CD4-positive, alpha-beta T cell (primary cell): ENCODE data around the gene SOS1. TPM values are rescaled to one million over a fixed set of nuclear protein-coding genes. Genes with fewer than 3 reads are reported as not detected.

Experiments
- ATAC-seq: fragments of 200-7000 bp; cut with Tn5 transposase; one replicate; pipeline ENCODE4 v1.10.0; 2022; ENCODE audit warnings: mild to moderate bottlenecking; ENCODE audit not compliant: poor library complexity
- CTCF ChIA-PET: fragments of 350-600 bp; sonication (Branson Sonifier 250); formaldehyde crosslinking; loops from one replicate; lab custom pipeline; 2021; ENCODE audit warnings: antibody characterized with exemption, inconsistent platforms; lab: Charles Lee
- POLR2A ChIA-PET: fragments of 350-600 bp; sonication (Branson Sonifier 250); formaldehyde crosslinking; loops from one replicate; lab custom pipeline; 2021; ENCODE audit warnings: antibody characterized with exemption, inconsistent platforms; lab: Charles Lee
- DNase-seq, 14 experiments: peaks; one replicate each; pipeline ENCODE4 v3.0.0-alpha.2; 2013 to 2020; ENCODE audit warnings: mixed read lengths in 2 of 14
- H3K27ac ChIP-seq, 2 donors: one replicate each; pipeline versions ENCODE4 v1.5.1 to v1.7.0; 2013; ENCODE audit warnings: low read length in 2 of 2, low read depth in 1 of 2, mild to moderate bottlenecking in 1 of 2
- H3K27me3 ChIP-seq, 2 experiments: 1 replicate in 1 of 2; 2 replicates in 1 of 2; pipeline versions ENCODE4 v1.6.1 to v1.7.0; 2013; ENCODE audit warnings: low read length in 2 of 2, control low read depth in 1 of 2, mild to moderate bottlenecking in 1 of 2, moderate library complexity in 1 of 2; ENCODE audit not compliant: insufficient read depth in 2 of 2, control insufficient read depth in 1 of 2
- H3K36me3 ChIP-seq: one replicate; pipeline ENCODE4 v1.6.1; 2013; ENCODE audit warnings: low read length, control low read depth; ENCODE audit not compliant: insufficient read depth
- H3K4me1 ChIP-seq: one replicate; pipeline ENCODE4 v1.6.1; 2013; ENCODE audit warnings: low read length, control low read depth; ENCODE audit not compliant: insufficient read depth
- H3K4me3 ChIP-seq: one replicate; pipeline ENCODE4 v1.5.1; 2013; ENCODE audit warnings: mild to moderate bottlenecking, low read length, moderate library complexity
- H3K9me3 ChIP-seq, 2 experiments: 1 replicate in 1 of 2; 2 replicates in 1 of 2; pipeline versions ENCODE4 v1.6.1 to v1.7.0; 2013; ENCODE audit warnings: low read length in 2 of 2, mild to moderate bottlenecking in 2 of 2, control low read depth in 1 of 2, moderate library complexity in 1 of 2; ENCODE audit not compliant: control insufficient read depth in 1 of 2, insufficient read depth in 1 of 2
- H3K27ac Mint-ChIP-seq: one replicate; pipeline ENCODE4 v1.8.0; 2020; ENCODE audit warnings: mixed read lengths
- H3K27me3 Mint-ChIP-seq: one replicate; pipeline ENCODE4 v1.8.0; 2021; ENCODE audit warnings: mixed read lengths
- H3K36me3 Mint-ChIP-seq: one replicate; pipeline ENCODE4 v1.8.0; 2021; ENCODE audit warnings: low read depth, mixed read lengths
- H3K4me1 Mint-ChIP-seq: one replicate; pipeline ENCODE4 v1.8.0; 2021; ENCODE audit warnings: low read depth, mixed read lengths
- H3K4me3 Mint-ChIP-seq: one replicate; pipeline ENCODE4 v1.8.0; 2020; ENCODE audit warnings: mild to moderate bottlenecking, mixed read lengths
- H3K9me3 Mint-ChIP-seq: one replicate; pipeline ENCODE4 v1.8.0; 2020; ENCODE audit warnings: mixed read lengths
- CTCF ChIP-seq: fragments of 200-600 bp; IDR thresholded peaks from one replicate; pipeline ENCODE4 v1.8.0; 2022; ENCODE audit warnings: antibody characterized with exemption, mild to moderate bottlenecking
- intact Hi-C, 2 experiments: fragments of 100-400 bp; cut with DNase I in 1 of 2; cut with micrococcal nuclease in 1 of 2; formaldehyde crosslinking; loops; one replicate each; pipeline versions ENCODE4 v1.15.1 to v1.9.0; 2023 to 2025; cut with DNase I, micrococcal nuclease
- total RNA-seq, 174 experiments: library from RNA in 2 of 174; stranded (reverse) in 2 of 174; gene quantifications; one replicate each; pipeline ENCODE4 v1.2.3 and lab custom pipeline; 2021 to 2026

The SOS1 gene
- total RNA-seq, 2 experiments from 2014 or later, result 16.4 to 16.9 TPM

- POLR2A ChIA-PET, result no interaction called here
Observed at GRCh38 chr2:39091063-39091462, 29.8 kb downstream of the SOS1 start.

GRCh38 chr2:39080152-39080551, 40.7 kb downstream of the SOS1 start:
- DNase-seq (no peak), ATAC-seq (no peak)
- no peak for TF ChIP-seq CTCF
- CTCF ChIA-PET, result no interaction called here
- Histone ChIP-seq H3K36me3 (no peaks in the 10 kb centered on the region), H3K9me3 (no peaks in the 10 kb centered on the region), H3K4me1 (peaks cover 10% of the 10 kb centered on the region), H3K27ac (no peak overlapping the region), H3K27me3 (no peaks in the 10 kb centered on the region), H3K4me3 (no peak overlapping the region)
- no peaks in the 10 kb centered on the region for H3K9me3 Mint-ChIP-seq
- H3K27me3 Mint-ChIP-seq, result no peaks in the 10 kb centered on the region
- intact Hi-C loops, result no loop called here
- POLR2A ChIA-PET, result interaction anchor here (1.0 kb wide), 1 partner anchor 16 kb away, joined by 3 read pairs; no protein-coding TSS in a partner anchor
- H3K4me1 Mint-ChIP-seq, result peaks cover 44% of the 10 kb centered on the region
- peaks cover 1% of the 10 kb centered on the region for H3K36me3 Mint-ChIP-seq
- no peak overlapping the region for H3K4me3 Mint-ChIP-seq
- H3K27ac Mint-ChIP-seq, result no peak overlapping the region

More at GRCh38 chr2:39091063-39091462, 29.8 kb downstream of the SOS1 start:
- no peak overlapping the region for H3K27ac ChIP-seq
- peaks cover 32% of the 10 kb centered on the region for H3K36me3 Mint-ChIP-seq
- H3K4me1 Mint-ChIP-seq, result peaks cover 46% of the 10 kb centered on the region
- H3K27me3 ChIP-seq, result no peaks in the 10 kb centered on the region
- H3K4me1 ChIP-seq, result peaks cover 11% of the 10 kb centered on the region
- CTCF ChIA-PET, result no interaction called here
- no peak for DNase-seq
- no peak overlapping the region for H3K4me3 ChIP-seq
- H3K9me3 Mint-ChIP-seq, result no peaks in the 10 kb centered on the region
- no peaks in the 10 kb centered on the region for H3K27me3 Mint-ChIP-seq
- no peak for ATAC-seq
- no peak overlapping the region for H3K27ac Mint-ChIP-seq
- no peak for TF ChIP-seq CTCF
- H3K9me3 ChIP-seq, result no peaks in the 10 kb centered on the region
- H3K36me3 ChIP-seq, result no peaks in the 10 kb centered on the region
- intact Hi-C loops, result no loop called here
- H3K4me3 Mint-ChIP-seq, result no peak overlapping the region

DNA sequence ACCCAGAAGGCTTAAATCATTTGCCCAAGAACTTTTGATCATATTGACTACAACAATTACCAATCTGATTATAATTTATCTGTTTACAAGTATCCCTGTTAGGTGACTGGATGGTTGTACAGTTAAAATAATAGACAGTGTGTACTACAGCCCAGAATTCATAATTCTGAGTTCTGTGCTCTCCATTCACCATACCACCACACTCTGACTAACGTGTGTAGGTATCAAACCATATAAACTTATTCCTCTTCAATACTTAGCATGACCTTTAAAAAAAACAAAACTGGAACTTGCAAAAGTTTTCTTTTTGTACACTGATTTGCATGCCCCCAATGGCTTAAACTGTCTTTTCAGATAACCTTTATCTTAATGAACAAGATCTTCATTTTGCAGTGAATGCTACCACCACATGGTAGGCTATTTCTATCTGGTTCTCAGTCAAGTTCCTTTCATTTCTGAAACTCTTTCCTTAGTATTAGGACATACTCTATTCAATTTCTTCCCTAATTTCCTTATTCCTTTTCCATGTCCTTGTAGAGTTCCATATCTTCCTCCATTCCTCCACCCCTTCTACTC, 50.9 kb downstream of the SOS1 start:
- intact Hi-C loops, result no loop called here
- Mint-ChIP-seq H3K27ac (peak overlapping the region; percentile 7), H3K9me3 (no peaks in the 10 kb centered on the region), H3K4me3 (no peak overlapping the region), H3K4me1 (peaks cover 22% of the 10 kb centered on the region), H3K36me3 (peaks cover 23% of the 10 kb centered on the region), H3K27me3 (no peaks in the 10 kb centered on the region)
- CTCF ChIA-PET, result interaction anchor here (1.2 to 9.6 kb wide), 2 partner anchors 51 to 159 kb away, joined by 6 to 58 read pairs; partner anchors contain the start of gene SOS1
- Histone ChIP-seq H3K4me1 (peaks cover 2% of the 10 kb centered on the region), H3K27me3 (no peaks in the 10 kb centered on the region), H3K9me3 (no peaks in the 10 kb centered on the region), H3K36me3 (peaks cover 18% of the 10 kb centered on the region), H3K4me3 (no peak overlapping the region), H3K27ac (no peak overlapping the region)
- POLR2A ChIA-PET, result no interaction called here
- DNase-seq (no peak), ATAC-seq (no peak)
- no peak for TF ChIP-seq CTCF
